ENCODE measurements around the gene ATP5PB.

GRCh38 chr1:111461765-111462164 lies 12.5 kb downstream of the ATP5PB start:
- TF ChIP-seq CTCF (IDR thresholded peaks at IDR 0.05) (no peak), POLR2A (IDR thresholded peaks at IDR 0.05) (no peak)

Data from stomach (tissue), 4 donors.